NCI-H2081 treated with DMSO at 0.1 percent for 48 hours (cell line): ENCODE data around the gene DHX8.

Experiments
- DNase-seq: peaks from one replicate; lab custom pipeline; 2025; lab: John Stamatoyannopoulos, UW

The DHX8 gene

DNA sequence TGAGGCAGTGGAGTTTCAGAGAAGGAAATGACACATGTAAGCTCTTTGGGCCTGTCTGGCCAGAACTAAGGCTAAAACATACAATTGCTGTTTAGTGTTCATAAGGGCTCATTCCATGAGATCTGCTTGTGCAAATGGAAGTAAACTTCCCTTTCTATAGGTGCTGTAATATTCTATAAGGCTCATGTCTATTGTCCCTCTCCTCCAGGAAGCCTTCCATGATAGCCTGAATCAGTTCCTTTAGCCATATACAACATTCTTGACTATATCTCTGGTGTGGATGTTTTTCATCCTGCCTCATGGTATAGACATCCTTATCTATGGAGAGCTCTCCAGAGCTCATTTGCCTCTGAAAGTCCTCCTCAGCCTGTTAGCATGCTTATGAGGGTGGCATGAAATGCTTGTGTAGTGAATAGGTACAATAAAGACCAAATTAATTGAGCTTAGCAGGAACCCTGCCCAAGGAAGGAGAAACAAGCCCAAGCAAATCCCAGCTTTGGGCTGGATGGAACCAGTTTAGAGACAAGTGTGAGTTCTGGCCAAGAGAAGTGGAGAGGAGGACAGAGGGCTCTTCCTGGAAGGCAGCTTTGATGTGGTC is 64.0 kb downstream of the DHX8 start:
- DNase-seq, result no peak

DNA sequence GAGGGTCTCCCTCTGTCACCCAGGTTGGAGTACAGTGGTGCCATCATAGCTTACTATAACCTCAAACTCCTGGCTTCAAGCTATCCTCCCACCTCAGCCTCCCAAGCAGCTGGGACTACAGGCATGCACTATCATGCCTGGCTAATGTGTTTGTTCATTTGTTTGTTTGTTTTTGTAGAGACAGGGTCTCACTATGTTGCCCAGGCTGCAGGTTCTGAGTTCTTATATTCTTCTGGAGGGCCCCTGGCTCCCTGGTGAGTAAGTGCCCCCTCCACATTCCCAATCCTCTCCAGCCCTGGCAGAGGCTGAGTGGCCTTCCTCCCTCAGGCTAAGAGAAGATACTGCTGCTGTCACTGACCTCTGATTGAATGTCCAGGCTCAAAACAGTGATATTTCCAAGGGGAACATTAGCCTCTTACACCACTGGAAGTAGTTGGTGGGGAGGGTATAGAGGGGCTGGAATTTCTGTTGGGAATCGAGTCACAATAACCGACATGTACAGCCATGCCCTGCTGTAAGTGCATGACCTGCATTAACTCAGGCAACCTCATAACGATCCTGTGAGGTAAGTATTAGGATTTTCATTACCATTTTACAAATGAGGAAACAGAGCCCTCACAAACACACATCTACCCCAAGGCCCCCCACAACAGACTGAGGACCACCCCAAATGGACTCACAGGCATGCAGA is 65.1 kb downstream of the DHX8 start:
- DNase-seq, result no peak

DNA sequence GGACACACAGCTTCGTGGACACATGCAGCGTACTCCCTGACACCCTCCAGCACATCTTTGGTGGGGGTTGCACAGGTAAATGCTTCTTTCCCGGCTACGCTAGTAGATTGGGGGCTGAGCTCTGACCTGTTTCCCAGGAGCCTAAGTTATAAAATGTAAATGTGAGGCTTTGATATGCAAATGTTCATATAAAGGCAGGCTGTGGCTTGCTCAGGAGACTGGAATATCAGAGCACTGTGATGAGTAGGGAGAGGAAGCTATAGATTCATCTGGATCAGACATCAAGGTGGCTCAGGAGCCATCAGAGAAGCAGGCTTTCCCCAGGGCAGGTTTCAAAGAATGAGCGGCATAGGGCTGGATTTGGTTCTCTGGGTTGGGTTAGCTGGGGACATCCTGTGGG is 65.7 kb downstream of the DHX8 start:
- DNase-seq, result no peak

DNA sequence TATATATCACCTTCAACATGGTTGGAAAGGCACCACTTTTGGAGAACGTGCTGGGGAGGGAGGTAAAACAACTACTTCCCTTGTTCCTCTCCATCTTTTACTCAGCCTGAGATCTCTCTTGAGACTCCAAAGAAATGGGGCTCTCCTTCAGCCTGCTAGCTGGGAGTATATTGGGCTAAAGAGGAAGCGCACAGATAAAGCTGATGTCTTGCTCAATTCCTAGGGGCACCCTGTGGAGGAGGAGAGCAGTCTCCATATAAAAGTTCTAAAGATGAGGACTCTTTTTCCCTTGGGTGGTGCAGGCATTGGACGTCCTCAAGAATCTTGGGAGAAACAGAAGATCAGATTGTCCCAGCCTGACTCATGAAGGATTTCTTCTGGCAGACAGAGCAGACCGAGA is 67.0 kb downstream of the DHX8 start:
- DNase-seq, result no peak

DNA sequence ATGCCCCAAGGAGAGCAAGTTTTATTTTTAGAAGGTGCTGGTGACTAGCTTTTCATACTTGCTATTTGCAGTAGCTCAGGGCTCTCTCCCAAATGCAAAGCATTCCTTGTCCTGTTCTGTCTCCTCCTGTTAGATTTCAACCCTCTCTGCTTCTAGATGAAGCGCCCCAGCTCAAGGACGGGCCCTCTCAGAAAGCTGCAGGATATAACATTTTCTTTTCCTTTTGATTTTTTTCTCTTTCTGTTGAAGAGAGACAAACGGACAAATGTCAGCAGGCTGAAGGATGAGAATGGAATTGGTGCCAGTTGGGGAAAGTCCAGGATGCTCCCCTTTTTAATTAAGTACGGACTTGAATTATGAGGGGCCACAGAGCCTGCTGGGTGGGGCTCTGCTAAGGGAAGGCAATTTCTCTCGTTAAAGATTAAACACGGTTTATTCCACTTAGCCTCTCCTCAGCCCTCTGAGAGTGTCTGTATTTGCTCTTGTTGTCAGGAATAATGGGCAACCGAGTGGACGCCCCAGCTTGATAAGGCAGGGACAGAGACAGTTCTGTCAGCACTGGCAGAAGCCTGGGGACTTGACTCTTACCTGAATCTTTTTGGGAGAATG is 68.6 kb downstream of the DHX8 start:
- DNase-seq, result no peak

DNA sequence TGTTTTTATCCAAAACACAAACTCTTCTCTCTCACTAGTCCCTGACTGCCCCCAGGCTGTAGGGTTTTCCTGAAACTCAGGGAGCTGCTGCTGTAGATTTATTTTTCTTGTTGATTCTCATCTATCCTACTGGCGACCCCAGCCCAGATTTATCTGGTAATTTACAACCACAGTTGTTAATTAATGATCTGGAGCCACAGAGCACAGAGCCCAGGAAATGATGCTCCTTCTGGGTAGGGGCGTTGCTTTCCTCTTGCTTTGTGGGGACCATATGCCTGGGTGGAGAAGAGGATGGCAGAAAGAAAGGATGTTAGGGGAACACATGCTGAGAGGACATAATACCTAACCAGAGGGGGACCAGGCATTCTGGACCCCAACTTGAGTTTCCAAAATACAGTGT is 69.8 kb downstream of the DHX8 start:
- no peak for DNase-seq

DNA sequence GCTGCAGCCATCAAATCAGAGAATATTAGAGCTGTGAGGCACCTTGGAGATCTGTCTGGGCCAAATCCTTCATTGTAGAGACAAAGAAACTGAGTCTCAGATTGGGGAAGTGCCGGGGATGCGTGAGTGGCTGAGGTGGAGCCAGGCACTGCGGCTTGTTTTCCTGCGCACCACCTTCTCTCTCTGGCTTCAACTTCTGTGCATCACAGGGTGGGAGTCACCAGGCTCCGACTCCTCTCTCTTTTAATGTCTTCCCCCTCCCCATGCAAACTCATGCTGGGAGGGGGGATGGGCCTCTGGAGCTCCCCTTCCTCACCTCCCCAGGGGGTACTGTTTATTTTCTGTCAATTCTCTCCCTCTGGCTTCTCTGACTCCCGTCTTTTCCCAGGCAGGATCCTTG is 71.1 kb downstream of the DHX8 start:
- no peak for DNase-seq

DNA sequence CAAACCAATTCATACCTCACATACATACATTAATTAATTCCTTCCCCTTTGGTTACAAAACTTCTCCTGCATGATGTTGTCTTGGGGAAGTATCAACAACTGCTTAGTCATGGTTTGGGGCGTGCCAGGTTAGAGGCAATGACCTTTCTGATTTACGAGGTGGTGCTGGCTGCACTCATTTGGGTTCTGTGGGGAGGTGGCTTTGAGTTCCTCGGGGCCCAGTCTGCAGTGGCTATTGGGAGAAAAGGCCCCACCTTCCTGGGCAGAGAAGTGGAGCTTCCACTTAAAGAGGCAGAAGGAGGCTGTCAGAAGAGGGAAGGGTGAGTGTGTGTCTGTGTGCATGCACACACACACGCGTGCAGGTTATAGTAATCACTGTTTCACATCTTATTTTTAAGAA is 72.5 kb downstream of the DHX8 start:
- no peak for DNase-seq

DNA sequence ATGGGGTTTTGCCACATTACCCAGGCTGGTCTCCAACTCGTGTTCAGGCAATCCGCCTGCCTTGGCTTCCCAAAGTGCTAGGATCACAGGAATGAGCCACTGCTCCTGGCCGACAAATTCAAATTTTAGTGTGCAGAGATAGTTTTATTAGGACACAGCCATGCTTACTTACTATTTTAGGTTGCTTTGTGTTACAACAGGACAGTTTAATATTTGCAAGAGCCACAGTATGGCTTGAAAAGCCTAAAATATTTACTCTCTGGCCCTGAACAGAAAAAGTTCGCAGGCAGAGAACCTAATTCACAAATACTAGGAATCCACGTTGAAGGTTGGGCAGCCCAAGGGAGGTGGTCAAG is 75.0 kb downstream of the DHX8 start:
- no peak for DNase-seq

DNA sequence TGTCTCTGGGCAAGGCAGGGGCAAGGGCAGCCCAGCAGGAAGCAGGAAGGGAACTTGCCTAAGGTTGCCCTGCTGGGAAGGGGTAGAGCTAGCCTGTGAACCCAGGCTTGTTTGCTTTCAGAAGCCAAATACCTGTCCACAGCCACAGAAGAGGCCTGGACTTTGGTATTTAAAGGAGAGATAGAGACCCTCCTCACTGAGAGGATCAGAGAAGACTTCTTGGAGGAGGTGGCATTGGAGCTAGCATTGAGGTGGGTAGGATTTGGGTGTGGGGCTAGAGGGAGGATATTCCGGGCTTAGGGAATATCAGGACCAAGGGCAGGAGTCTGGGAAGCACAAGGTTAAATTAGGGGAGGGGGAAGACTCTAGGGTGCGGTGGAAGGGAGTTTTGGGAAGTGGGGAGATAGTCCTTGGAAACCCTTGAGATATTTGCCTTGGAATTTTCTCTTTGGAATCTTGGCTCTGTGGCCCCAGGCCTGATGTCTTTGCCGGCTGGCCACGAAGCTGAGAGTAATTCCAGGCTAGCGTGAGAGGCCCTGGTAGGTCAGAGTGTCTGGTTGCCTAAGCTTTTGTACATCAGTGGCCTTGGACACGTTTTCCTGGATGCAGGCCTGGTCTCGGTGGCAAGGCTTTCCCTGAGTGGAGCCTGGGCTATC is 75.5 kb downstream of the DHX8 start:
- no peak for DNase-seq

DNA sequence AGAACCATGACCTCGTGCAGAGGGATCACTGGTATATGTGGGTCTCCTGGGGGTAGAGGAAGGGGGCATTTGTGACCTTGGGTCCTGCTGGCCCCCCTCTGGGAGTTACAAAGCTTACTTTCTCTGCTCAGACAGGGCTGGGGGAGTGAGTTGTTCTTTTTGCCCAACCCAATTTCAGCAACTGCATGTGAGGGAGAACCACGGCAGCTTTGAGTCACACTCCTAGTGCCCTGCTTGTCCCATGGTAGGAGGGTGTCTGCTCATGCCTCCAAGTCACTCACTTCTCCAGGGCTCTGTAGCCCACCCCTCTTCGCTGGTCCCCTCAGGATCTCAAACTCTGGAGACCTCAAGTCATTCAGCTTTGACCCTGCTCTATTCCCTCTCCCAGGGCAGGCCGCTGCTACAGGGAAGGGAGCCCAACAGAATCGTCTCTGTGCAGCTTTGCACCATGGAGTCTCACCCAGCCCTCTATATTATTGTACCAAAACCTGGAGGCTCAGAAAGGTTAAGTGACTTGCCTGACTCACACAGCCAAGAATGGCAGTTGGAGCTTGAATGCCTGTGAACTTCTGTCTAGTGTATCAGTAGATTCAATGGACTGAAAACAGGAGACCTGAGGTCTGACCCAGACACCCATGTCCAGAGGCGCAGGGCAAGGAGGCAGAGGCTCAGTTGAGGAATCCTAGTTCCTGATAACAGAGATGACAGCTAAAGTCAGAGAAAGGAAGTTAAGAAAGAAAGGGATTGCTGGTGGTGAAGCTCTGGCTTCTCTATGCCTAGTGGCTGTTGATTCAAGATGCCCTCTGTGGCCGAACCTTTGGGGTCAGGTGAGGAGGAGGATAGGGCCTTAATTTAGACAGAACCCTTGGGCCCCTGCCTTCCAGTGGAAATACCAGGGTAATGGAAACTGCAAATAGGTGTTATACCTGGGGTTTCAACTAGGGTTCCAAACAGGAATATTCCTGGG is 77.0 kb downstream of the DHX8 start:
- no peak for DNase-seq

DNA sequence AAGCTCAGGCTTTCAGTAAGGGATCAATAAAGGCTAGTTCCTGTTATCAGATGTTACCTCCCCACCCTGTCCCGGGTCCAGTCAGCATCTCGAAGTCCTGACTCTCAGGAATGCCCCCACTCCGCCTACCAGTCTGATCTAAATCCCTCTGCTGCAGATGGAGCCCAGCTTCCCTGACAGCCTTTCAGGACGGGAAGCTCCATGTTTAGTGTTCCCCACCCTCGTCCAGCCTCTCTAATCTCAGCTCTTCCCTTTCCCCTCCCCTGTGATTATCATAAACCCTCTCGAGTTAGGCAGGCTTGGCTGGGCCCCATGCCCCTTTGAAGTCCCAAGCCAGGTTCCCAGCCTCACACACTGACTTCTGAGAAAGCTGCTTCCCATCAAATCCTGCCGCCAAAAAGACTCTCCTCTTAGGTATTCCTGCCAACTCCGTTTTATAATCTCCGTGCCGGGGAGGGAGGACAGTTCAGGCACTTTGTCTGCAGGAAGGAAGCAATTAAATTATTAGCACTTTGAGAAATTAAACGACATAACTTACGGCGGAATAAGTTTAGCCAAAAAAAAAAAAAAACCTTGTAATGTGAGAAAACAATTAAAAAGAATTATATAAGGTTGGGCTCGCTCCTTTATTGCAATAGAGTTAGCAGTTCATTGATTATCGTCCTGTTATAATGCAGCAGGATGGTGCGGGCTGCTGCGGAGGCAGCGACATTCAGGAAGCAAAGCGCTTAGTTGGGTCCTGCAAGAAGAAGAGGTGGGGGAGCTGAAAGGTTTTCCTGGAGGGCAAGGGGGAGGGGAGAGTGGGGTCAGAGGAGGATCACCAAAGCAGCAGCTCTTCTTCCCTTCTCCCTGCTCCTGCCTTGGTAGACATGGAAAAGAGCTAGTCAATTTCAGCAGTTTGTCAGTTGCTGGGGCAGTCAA is 79.2 kb downstream of the DHX8 start:
- DNase-seq, result no peak

DNA sequence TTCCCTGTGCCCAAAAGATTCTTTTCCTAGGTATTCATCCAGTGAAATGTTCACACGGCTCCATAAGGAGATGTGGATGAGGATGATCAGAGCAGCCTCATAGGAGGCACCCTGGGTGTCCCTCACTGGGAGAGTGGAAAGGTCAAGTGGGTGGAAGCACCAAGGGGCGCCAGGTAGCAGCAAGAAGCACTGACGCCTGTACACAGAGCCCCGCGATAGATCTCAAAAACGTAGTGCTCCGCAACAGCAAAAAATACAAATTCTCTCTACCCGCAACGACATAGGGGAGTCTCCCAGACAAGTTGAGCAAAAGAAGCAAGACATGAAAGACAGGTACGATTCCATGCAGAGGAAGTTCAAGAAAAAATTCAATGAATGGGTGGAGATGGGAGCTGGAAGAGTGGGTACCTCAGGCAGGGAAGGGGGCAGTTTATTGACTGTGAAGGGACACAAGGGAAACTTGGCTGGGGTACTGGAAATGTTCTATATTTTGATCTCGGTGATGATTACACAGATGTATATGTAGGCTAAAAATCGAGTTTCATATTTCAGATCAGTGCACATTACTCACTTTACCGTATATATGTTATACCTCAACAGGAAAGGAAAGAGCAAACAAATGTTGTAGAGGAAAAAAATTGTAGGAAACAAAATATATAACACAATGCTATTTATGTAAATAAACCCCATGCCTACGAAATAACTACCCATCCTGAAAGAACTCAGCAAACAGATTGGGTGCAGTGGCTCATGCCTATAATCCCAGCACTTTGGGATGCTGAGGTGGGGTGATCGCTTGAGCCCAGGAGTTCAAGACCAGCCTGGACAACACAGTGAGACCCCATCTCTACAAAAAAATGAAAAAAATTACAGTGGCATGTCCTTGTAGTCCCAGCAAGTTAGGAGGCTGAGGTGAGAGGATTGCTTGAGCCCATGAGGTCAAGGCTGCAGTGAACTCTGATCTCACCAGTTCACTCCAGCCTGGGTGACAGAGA is 80.1 kb downstream of the DHX8 start:
- no peak for DNase-seq

DNA sequence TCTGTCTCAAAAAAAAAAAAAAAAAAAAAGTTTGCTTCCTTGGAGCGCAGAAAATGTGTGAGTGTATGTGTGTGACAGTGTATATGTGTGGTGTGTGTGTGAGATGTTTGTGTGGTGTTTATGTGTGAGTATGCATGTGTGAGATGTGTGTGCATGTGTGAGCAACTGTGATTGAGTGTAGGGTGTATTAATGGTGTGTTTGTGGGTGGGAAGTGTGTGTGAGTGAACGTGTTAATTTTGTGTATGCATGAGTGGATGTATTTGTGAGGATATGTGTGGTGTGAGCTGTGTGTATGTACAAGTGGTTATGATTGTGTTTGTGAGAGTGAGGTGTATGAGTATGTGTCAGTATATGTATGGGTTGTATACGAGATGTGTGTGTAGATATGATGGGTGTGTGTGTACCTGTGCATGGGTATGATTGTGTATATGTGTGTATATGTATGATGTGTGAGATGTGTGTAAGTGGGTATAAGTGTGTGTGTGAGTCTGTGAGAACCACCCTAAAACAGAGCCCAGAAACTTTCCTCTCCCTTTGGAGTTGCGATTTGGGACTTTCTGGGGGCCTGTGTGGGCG is 84.8 kb downstream of the DHX8 start:
- no peak for DNase-seq

DNA sequence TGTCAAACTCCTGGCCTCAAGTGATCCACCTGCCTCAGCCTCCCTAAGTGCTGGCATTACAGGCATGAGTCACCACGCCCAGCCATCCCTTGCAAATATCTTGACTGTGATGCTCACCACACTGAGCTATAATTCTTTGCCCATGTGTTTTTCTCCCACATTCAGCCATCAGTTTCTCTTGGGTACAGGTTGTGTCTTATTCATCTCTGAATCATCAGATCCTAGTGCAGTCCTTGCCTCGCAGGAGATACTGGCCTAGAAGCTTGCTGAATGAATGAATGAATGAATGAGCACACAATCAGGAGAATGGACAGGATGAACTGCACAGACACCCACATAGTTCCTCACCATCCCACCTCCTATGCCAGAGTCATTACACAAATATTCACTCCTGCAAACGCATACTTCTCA is 86.7 kb downstream of the DHX8 start:
- no peak for DNase-seq

DNA sequence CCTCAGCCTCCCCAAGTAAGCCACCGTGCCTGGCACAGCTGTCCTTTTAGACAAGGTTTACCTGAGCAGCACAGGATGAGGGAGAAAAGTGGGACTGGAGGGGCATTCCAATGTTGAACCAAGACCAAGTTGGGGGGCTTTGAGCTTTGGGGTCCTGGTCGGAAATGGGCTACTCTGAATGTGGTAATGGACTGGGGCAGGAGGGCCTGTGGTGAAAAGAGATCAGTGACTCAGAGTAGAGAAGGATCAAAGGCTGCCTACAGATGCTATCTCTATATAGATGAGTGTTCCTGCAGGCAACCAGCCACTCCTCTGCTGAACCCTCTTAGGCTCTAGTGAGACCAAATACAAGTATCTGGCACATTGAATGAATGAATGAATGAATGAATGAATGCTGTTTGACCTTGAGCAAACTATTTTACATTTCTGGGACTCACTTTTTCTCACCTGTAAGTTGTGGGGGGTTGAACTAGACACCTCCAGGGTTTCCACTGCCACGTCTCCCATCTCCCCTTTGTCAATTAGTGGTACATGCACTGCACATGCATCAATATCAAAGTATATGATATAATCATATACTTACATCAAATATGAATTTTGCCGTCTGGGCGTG is 88.7 kb downstream of the DHX8 start:
- DNase-seq, result no peak

DNA sequence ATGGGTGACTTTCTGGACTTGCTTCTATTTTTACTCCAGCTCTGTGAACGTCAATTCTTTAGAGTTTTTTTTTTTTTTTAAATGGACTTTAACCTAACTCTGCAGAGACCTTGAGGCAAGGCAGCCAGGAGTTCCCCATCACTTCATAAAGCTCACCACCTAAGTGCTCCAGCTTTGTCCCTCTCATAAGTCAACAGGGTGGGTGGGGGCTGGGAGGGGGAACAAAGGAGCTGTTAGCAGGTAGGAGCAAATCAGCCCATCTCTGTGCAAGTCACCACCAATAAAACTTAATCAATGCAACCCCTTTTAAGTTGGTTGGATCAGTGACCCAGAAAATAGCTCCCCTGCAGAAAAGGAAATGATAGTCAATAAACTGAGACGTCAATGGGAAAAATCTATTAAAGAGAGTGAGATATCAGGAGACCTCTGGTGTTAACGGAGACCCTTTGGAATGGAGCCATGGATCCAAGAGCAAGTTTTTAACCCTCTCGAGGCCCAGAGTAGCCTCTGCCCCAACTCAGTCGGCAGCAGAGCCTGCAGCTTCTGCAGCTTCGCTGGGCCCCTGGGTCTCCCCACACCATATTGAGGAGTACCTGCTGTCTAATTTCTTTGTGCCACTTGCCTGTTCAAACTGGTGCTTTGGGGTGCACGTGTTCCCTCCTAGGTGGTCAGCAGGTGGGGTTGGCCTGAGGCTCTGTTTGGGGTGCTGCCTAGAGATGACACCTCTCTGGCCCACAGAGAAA is 90.0 kb downstream of the DHX8 start:
- DNase-seq, result no peak

DNA sequence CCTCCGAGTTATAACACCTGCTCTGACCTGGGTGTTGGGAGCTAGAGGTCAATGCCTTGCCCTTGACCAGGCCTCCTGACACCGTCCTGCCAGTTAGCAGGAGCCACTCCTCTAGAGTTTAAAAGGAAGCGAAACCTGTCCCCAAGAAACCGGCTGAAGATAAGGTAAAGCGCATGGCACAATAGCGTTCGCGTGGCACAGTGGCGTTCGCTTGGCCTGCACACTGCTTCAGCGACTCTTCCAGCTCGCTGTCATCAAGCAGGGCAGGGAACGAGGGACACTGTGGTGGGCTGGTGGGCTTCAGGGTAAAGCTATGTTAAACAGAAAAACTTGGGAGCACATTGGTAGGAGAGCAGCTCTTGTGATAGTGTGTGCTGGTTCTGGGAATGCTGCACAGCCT is 90.6 kb downstream of the DHX8 start:
- no peak for DNase-seq
